ENCODE measurements around the gene ALPL.

The ALPL gene

GRCh38 chr1:21532496-21532895 lies 23.3 kb downstream of the ALPL start:
- DNase-seq, result no peak

- no peak for DNase-seq
Observed at GRCh38 chr1:21532992-21533534, 23.8 kb downstream of the ALPL start.

DNA sequence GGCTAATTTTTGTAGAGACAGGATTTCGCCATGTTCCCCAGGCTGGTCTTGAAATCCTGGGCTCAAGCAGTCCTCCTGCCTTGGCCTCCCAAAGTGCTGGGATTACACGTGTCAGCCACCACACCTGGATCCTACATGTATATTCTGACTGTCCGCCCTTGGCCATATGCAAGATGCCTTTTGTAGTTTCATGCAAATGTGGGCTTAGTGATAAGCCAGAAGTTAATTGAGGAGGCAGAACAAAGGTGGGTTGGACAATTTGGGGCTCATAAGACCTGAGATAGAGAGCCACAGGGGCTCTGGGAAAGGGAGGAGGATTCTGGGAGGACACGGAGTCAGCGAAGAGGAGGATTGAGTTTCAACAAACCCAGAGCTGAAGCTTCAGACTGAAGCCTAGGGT lies 24.9 kb downstream of the ALPL start:
- DNase-seq, result no peak

- peak; percentile 22 for DNase-seq
Observed at GRCh38 chr1:21534674-21535378, 25.6 kb downstream of the ALPL start.

DNA sequence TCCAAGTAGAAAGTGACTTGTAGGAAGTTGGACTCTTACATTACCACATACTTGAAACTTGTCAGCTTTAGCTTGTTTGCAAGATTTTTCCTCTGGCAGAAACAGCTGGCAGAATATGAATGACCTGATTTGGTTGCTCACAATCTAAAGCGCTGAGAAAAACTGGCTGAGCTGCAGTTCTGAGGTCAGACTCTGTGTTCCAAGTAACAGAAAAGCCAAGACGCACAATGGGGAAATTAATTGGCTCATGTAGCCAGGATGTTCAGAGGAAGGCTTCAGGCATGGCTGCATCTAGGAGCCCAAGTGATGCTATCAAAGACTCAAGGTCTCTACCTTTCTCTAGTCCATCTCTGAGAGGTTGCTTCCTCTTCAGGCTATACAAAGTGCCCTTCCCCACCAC lies 27.0 kb downstream of the ALPL start:
- no peak for DNase-seq

- DNase-seq, result no peak
Observed at GRCh38 chr1:21537511-21537931, 28.3 kb downstream of the ALPL start.

DNA sequence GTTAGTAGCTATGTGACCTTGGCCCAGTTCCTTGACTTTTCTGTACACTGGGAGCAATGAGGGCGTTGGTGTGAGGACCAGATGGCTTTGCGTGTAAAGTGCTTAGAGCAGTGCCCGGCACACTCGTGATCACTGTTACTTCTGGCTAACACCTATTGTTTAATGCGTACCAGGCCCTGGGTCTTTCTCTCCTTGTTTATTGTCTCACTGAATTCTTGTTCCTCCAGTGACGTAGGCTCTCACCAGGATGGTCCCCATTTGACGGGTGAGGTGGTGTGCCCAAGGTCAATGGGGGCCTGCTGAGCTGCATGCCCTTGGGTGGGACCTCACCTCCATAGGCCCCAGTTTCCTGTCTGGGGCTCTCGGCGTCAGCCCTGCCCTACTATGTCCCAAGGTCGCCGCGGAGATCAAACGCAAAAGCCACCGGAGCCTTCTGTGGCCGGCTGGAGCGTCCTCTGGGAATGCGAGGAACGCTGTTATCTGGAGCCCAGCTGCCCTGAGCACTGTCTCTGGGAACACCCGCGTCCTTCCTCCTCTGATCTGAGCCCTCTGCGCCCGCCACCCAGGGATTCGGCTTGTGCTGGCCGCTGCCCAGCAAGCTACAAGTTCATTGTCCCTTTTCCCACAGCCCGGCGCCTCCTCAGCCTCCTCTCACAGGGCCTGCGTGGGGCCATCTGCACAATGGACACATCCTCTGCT lies 28.9 kb downstream of the ALPL start:
- DNase-seq, result no peak

GRCh38 chr1:21539933-21540332 lies 30.7 kb downstream of the ALPL start:
- DNase-seq, result no peak

GRCh38 chr1:21541329-21541728 lies 32.1 kb downstream of the ALPL start:
- no peak for DNase-seq

- DNase-seq, result peak; percentile 76
Observed at GRCh38 chr1:21541835-21542234, 32.6 kb downstream of the ALPL start.

DNA sequence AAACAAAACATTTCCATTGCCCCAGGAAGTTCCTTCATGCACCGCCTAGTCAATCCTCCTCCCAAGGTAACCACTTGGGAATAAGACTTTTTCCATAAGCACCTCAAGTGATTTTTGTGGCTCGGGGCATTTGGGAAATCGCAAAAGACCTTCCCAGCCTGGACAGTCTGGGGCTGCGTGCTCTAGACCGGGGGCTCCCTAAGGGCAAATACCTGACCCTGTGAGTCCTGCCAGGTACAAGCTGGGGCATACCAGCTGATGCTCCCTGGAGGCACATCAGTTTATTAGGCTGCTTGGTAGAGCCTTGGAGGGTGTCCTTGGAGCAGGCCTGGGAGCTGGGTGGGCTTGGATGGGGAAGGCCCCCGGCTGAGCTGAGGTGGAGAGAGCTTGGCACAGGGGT lies 34.4 kb downstream of the ALPL start:
- no peak for DNase-seq

GRCh38 chr1:21544095-21544494 lies 34.9 kb downstream of the ALPL start:
- no peak for DNase-seq

GRCh38 chr1:21546122-21546825 lies 37.1 kb downstream of the ALPL start:
- no peak for DNase-seq

DNA sequence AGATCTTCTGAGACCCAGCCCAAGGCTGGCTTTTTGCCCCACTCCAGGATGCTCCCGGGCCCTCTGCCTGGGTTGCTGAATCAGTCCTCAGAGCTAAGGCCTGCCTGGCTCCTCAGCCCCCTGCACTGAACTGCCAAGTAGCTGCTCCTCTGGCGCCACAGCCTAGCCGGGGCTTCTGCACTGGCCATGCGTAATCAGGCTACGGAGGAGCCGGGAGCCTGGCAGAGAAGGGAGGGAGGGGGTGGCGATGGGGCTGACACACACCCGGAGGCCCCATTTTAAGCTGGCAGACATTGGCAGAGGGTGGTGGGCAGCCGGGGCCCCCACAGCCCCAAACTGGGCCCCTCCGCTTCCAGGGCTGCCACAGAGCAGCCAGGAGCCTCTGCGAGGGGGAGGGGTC lies 38.7 kb downstream of the ALPL start:
- no peak for DNase-seq

GRCh38 chr1:21550097-21550496 lies 40.9 kb downstream of the ALPL start:
- DNase-seq, result peak; percentile 54

DNA sequence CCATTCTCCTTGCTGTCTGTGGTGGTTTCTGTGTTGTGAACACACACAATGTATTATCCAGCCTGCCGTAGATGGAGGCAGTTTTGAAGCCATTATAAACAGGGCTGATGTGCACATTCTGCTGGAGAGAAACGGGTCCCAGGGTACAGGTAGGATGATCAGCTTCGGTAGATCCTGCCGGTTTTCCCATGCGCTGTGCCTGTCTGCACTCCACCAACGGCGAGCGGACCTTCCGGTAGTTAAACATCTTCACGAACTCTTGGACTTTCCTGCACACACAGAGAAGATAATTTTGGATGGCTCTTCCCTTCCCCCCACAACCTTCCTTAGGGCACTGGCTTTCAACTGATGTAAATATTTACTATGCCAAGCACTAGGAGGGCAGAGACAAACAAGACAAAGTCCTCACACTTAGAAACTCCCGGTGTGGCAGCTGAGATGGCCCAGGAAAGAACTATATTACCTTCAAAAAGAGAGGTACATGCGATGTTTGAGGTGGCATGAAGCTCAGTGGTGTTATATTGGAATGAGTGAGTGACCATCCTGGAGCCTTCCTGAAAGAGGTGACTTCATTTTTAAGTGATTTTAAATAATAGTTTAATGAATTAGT lies 41.7 kb downstream of the ALPL start:
- no peak for DNase-seq

DNA sequence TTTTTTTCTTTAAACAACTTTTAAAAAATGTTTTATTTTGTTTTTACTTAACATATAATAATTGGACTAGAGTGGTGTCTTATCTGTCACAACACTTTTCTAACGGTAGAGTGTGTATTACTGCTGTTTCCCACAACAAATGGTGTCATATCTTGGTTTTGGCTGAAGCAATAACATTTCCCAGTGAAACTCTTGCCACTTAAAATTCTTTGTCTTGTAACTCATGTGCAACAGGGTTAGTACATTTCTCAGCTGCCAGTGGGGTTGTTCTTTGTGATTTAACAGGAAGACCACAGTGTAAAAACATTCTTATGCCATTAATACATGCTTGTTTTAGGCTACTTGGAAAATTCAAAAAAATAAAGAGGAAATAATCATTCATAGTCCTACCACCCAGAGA lies 43.5 kb downstream of the ALPL start:
- peak; percentile 90 for DNase-seq

DNA sequence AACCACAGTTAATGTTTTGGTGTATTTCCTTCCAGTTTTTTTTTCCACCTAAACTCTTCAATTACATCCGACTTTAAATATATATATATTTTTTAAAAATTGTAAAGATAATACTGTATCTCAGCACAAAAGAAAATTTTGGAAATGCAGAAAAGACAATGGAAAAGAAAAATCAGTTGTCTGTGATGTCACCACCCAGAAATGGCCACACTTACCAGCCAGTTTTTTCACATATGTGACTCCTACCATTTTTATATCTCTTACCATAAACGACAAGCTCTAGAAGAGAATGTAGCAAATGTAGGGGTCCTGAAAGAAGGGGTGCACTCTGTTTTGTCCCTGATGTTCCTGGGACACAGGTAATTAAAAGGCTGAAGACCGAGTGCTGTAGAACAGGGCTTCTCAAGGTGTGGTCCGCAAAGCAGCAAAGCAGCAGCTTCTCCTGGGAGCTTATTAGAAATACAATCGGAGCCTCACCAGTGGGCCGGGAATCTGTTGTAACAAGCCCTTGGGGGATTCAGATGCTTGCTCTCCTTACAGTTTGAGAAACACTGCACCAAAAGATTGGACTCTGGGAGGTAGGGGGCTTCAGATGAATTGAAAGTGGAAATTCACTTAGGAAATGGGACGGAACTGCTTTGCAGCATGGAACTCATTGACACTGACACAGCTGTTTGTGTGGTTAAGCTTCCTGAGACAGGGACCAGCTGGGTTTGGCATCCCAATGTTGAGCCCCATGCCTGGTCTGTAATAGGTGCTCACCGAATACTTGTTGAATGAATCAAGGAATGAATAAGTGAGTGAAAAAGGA lies 44.1 kb downstream of the ALPL start:
- peak; percentile 84 for DNase-seq

DNA sequence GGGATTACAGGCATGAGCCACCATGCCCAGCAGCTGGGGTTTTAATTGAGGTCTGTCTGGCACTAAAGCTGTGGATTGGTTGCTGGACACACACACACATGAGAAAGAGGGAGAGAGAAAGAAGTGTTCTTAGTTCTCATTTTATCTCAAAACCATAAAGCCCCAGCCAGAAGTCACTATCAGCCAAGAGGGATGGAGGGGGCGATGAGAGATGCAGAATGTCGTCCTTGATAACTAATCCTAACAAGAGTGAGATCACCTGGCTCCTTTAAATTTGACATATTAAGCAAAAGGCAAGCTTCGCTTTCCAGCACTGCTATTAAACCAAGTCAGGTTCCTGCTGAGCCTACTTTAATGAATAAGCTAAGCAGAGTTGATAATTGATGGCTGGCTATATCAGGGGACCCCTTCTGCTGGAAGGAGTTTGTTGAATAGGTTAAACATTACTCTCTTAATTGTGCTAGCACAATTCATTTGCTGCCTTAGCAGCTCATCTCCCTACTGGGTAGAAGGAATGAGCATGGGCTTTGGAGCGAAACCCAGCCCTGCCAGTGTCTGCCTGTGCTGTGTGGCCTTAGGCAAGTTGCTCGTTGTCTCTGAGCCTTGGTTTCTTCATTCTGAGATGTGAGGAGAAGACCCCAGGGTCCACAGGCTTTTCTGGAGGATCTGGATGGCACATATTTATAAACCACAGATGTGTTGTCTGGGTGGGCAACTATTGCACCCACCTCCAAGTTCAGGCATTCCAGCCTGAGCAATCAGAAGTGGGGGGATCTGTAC lies 50.8 kb downstream of the ALPL start:
- DNase-seq, result no peak

DNA sequence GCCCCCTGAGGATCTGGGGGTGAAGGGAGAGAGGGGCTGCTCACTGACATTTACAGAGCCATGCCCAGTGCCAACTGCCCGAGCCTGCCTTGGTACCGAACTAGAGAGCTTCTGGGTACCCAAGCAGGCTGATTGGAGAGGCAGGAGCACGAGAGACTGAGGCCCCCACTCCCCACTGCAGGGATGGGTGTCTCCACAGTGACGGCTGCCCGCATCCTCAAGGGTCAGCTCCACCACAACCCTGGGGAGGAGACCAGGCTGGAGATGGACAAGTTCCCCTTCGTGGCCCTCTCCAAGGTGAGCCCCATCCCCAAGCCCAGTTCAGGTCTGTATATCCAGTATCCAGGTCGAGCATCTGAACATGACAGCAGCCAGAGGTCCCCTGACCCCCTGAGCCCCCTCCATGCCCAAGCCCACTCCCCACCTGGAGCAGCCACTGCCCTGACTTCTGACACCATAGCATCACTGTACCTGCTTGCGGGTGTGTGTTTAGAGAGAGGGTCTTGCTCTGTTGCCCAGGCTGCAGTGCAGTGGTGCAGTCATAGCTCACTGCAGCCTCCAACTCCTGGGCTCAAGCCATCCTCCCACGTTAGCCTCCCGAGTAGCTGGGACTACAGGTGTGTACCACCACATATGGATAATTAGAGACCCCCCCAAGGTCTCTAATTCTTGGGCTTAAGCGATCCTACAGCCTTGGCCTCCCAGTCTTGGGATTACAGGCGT lies 51.9 kb downstream of the ALPL start:
- DNase-seq, result no peak

GRCh38 chr1:21562896-21563295 lies 53.7 kb downstream of the ALPL start:
- DNase-seq, result no peak

Measured in EL (cell line).